T-helper 1 cell treated with Interleukin-12 subunit alpha and Interleukin-12 subunit beta and Interleukin-4 antibody, amounts not matched to agents 30 μg/mL and 1 μg/mL, for 36 hours (primary cell): ENCODE results near the gene TRIM56.
A peak's percentile ranks its signal among the peaks of the same experiment; 100 is the strongest.
"Not testable (repeated sequence)": the region's sequence is repeated elsewhere in the genome, so short reads cannot be mapped to it uniquely, and the experiment has no call there.

Experiments
- H3K27ac Mint-ChIP-seq: one replicate; pipeline ENCODE4 v1.8.0; 2021; ENCODE audit warnings: mild to moderate bottlenecking, mixed read lengths
- H3K27me3 Mint-ChIP-seq: one replicate; pipeline ENCODE4 v1.8.0; 2021; ENCODE audit warnings: low read depth, mixed read lengths
- H3K36me3 Mint-ChIP-seq: one replicate; pipeline ENCODE4 v1.8.0; 2021; ENCODE audit warnings: low read depth, mixed read lengths
- H3K4me1 Mint-ChIP-seq: one replicate; pipeline ENCODE4 v1.8.0; 2021; ENCODE audit warnings: low read depth, mixed read lengths
- H3K4me3 Mint-ChIP-seq: one replicate; pipeline ENCODE4 v1.8.0; 2021; ENCODE audit warnings: mild to moderate bottlenecking, moderate library complexity, mixed read lengths
- H3K9me3 Mint-ChIP-seq: one replicate; pipeline ENCODE4 v1.8.0; 2021; ENCODE audit warnings: mixed read lengths

Gene TRIM56

DNA sequence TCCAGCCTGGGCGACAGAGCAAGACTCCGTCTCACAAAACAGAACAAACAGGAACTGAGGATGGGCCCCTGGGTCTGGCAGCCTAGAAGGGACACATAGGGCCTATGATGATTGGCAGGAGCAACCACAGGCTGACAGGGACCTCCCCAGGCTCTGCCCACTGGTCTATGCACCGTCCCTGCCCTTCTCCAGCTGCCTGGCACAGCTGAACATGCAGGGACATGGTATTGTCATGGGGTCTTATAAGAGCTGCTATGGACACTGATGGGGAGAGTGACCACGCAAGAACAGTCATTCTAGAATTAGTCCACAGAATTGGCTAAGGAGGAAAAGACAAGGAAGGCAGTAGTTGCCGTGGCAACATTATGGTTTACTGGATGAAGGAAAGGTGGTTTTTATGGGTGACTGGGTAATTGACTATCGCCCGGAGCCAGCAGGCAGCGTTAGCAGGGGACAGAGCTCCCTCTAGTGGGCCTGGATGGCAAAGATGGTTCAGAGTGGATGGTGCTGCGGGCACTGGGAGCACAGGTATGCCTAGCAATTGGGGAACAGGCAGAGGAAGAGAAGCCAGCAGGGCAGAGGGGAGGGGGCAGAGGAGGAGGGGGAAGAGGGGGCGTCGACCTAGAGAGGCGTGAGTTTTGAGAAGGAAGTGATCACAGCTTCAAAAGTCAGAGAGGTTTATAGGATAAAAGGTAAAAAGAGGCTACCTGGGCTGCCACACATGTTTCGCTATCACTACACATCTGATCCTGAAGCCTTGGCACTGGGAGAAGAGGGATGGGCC lies 7.8 kb upstream of the TRIM56 start:
- H3K27ac Mint-ChIP-seq = no peak overlapping the region
- H3K4me1 Mint-ChIP-seq = peaks cover 7% of the 10 kb centered on the region
- no peaks in the 10 kb centered on the region for H3K36me3 Mint-ChIP-seq
- H3K4me3 Mint-ChIP-seq = no peak overlapping the region
- peaks cover 20% of the 10 kb centered on the region for H3K27me3 Mint-ChIP-seq
- H3K9me3 Mint-ChIP-seq = no peaks in the 10 kb centered on the region

DNA sequence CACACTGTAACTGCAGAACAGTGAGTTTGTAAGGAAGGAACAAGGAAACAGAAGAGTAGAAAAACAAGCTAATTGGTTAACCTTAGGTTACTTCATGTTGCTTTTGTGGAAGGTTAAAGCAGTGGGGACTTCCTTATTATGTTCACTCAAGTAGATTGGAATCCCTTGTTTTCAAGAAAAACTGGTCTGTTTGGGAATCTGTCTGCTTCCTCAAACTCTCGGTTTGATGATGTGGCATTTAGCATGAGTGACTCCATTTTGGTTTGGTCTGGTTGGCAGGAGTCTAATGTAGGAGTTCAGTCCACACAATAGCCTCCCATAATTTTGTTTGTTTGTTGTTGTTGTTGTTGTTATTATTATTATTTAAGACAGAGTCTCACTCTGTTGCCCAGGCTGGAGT lies 3.8 kb upstream of the TRIM56 start:
- peaks cover 12% of the 10 kb centered on the region for H3K4me1 Mint-ChIP-seq
- H3K27me3 Mint-ChIP-seq = peaks cover 4% of the 10 kb centered on the region
- no peaks in the 10 kb centered on the region for H3K9me3 Mint-ChIP-seq
- H3K4me3 Mint-ChIP-seq = no peak overlapping the region
- peaks cover 4% of the 10 kb centered on the region for H3K36me3 Mint-ChIP-seq
- no peak overlapping the region for H3K27ac Mint-ChIP-seq

DNA sequence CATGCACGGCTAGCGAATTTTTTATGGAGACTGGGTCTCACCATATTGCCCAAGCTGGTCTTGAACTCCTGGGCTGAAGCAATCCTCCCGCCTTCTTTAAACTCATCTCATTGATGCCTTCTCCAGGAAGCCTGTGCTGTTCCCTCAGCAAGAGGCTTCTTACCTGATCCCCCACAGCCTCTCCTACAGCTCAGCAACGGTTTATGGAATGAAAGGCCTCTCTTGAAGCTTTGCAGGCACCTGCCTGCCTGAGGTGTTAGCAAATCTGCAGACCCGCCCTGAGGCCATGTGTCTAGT lies 468 bp upstream of the TRIM56 start:
- H3K36me3 Mint-ChIP-seq = peaks cover 13% of the 10 kb centered on the region
- H3K9me3 Mint-ChIP-seq = no peaks in the 10 kb centered on the region
- H3K4me3 Mint-ChIP-seq = peak overlapping the region; percentile 99
- no peaks in the 10 kb centered on the region for H3K27me3 Mint-ChIP-seq
- peak overlapping the region; percentile 98 for H3K27ac Mint-ChIP-seq
- peaks cover 13% of the 10 kb centered on the region for H3K4me1 Mint-ChIP-seq

- H3K4me3 Mint-ChIP-seq = no peak overlapping the region
- H3K9me3 Mint-ChIP-seq = no peaks in the 10 kb centered on the region
- H3K36me3 Mint-ChIP-seq = peaks cover 21% of the 10 kb centered on the region
- H3K4me1 Mint-ChIP-seq = peaks cover 17% of the 10 kb centered on the region
- H3K27me3 Mint-ChIP-seq = no peaks in the 10 kb centered on the region
- no peak overlapping the region for H3K27ac Mint-ChIP-seq
Observed at GRCh38 chr7:101087334-101088068, 2.2 kb downstream of the TRIM56 start.

- Mint-ChIP-seq H3K36me3 (peaks cover 21% of the 10 kb centered on the region), H3K4me1 (peaks cover 17% of the 10 kb centered on the region)
Observed at GRCh38 chr7:101088069-101088425, 2.8 kb downstream of the TRIM56 start.

DNA sequence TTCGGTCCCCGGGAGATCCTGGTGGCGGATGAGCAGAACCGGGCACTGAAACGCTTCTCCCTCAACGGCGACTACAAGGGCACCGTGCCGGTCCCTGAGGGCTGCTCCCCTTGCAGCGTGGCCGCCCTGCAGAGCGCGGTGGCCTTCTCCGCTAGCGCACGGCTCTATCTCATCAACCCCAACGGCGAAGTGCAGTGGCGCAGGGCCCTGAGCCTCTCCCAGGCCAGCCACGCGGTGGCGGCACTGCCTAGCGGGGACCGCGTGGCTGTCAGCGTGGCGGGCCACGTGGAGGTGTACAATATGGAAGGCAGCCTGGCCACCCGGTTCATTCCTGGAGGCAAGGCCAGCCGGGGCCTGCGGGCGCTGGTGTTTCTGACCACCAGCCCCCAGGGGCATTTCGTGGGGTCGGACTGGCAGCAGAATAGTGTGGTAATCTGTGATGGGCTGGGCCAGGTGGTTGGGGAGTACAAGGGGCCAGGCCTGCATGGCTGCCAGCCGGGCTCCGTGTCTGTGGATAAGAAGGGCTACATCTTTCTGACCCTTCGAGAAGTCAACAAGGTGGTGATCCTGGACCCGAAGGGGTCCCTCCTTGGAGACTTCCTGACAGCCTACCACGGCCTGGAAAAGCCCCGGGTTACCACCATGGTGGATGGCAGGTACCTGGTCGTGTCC lies 3.7 kb downstream of the TRIM56 start:
- peaks cover 19% of the 10 kb centered on the region for H3K4me1 Mint-ChIP-seq
- H3K4me3 Mint-ChIP-seq = no peak overlapping the region
- peaks cover 23% of the 10 kb centered on the region for H3K36me3 Mint-ChIP-seq

More at GRCh38 chr7:101088069-101088425, 2.8 kb downstream of the TRIM56 start:
- Mint-ChIP-seq H3K4me3 (no peak overlapping the region), H3K27ac (no peak overlapping the region), H3K9me3 (no peaks in the 10 kb centered on the region), H3K27me3 (no peaks in the 10 kb centered on the region)

DNA sequence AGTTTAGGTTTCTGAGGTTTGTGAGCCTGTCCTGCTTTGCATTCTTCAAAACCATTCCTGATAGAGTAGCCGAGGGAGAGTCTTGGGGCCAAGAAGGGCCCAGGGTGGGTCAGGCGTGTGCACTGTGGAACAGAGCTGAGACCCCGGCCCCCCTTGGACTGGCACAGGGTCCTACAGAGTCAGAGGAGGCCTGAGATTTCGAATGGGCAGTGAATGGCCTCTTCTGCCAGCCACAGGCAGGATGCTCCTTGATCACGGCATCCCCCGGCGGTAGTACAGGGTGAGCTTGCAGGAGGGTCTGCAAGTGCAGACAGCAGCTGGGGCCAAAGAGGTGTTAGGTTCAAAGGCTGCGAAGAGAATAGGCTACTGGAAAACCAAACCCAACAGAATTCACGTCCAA lies 4.6 kb downstream of the TRIM56 start:
- peaks cover 21% of the 10 kb centered on the region for H3K4me1 Mint-ChIP-seq
- peaks cover 26% of the 10 kb centered on the region for H3K36me3 Mint-ChIP-seq
- no peak overlapping the region for H3K4me3 Mint-ChIP-seq
- H3K27ac Mint-ChIP-seq = no peak overlapping the region
- no peaks in the 10 kb centered on the region for H3K27me3 Mint-ChIP-seq
- no peaks in the 10 kb centered on the region for H3K9me3 Mint-ChIP-seq

More for the DNA sequence above, 3.7 kb downstream of the TRIM56 start:
- Mint-ChIP-seq H3K27ac (no peak overlapping the region), H3K9me3 (no peaks in the 10 kb centered on the region), H3K27me3 (no peaks in the 10 kb centered on the region)

DNA sequence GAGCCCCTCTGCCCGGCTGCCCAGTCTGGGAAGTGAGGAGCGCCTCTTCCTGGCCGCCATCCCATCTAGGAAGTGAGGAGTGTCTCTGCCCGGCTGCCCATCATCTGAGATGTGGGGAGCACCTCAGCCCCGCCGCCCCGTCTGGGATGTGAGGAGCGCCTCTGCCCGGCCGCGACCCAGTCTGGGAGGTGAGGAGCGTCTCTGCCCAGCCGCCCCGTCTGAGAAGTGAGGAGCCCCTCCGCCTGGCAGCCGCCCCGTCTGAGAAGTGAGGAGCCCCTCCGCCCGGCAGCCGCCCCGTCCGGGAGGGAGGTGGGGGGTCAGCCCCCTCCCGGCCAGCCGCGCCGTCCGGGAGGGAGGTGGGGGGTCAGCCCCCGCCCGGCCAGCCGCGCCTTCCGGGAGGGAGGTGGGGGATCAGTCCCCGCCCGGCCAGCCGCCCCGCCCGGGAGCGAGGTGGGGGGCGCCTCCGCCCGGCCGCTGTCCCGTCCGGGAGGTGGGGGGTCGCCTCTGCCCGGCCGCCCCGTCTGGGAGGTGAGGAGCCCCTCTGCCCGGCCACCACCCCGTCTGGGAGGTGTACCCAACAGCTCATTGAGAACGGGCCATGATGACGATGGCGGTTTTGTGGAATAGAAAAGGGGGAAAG lies 7.1 kb downstream of the TRIM56 start:
- Mint-ChIP-seq H3K36me3 (peaks cover 22% of the 10 kb centered on the region), H3K4me1 (peaks cover 17% of the 10 kb centered on the region)
- not testable (repeated sequence) for H3K27me3 Mint-ChIP-seq, H3K9me3 Mint-ChIP-seq, H3K4me3 Mint-ChIP-seq, H3K27ac Mint-ChIP-seq

DNA sequence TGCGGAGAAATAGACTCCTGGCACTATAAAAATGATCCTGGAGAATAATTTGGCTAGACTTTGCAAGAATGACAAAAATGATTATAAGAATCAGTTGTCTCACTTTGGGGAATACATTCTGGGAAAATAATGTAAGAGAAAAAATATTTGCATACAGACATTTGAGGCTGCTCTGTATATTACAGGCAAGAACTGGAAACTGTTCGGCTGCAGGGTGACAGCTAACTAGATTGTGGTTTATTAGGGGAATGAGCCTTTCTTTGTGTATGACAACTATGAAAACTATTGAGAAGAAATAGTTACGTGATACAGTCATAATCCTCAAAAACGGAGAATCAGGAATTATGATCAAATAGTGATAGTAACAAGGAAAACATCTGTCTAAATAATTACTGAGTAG lies 8.6 kb downstream of the TRIM56 start:
- Mint-ChIP-seq H3K9me3 (no peaks in the 10 kb centered on the region), H3K4me1 (peaks cover 17% of the 10 kb centered on the region), H3K27me3 (no peaks in the 10 kb centered on the region), H3K27ac (no peak overlapping the region), H3K4me3 (no peak overlapping the region), H3K36me3 (peaks cover 20% of the 10 kb centered on the region)

DNA sequence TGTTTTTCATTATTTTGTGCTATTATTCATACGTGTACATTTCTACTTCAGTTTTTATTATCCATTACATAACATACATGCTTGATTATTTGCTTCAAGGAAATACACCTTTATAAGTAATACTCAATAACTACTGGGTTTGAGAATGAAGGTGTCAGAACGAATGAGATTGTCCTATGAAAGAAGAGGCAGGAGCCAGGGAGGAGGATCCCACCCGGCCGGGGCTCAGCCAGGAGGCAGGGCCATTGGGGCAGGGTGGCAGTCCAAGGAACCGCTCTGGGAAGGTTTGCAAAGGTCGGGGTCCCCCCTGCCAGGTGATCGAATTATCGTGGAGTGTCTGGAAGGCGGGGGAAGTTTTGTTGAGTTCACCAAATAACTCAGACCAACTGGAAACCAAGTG lies 9.1 kb downstream of the TRIM56 start:
- Mint-ChIP-seq H3K4me1 (peaks cover 15% of the 10 kb centered on the region), H3K9me3 (no peaks in the 10 kb centered on the region), H3K4me3 (no peak overlapping the region), H3K27ac (no peak overlapping the region), H3K27me3 (no peaks in the 10 kb centered on the region), H3K36me3 (peaks cover 19% of the 10 kb centered on the region)

DNA sequence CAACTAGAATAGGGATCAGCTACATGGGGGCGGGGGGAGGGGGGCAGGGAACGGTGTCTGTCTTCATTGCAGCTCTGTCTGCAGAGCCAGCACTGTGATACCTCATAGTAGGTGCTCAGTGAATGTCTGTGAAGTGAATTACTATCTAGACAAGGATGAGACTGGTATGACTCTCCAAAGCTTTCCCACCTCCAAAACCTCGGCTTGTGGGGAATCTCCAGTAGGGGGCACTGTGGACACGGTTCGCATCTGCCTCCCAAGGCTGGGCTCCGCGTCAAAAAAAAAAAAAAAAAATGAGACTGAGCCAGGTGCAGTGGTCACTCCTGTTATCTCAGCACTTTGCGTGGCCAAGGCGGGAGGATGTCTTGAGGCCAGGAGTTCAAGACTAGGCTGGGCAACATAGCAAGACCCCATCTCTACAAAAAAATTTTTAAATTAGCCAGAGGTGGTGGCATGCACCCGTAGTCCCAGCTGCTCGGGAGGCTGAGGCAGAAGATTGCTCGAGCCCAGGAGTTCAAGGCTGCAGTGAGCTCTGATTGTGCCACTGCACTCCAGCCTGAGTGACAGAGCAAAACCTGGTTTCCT lies 9.6 kb downstream of the TRIM56 start:
- no peaks in the 10 kb centered on the region for H3K9me3 Mint-ChIP-seq
- H3K36me3 Mint-ChIP-seq = peaks cover 14% of the 10 kb centered on the region
- no peak overlapping the region for H3K4me3 Mint-ChIP-seq
- H3K27ac Mint-ChIP-seq = no peak overlapping the region
- H3K27me3 Mint-ChIP-seq = peaks cover 2% of the 10 kb centered on the region
- H3K4me1 Mint-ChIP-seq = peaks cover 15% of the 10 kb centered on the region

GRCh38 chr7:101096331-101096956 lies 11.2 kb downstream of the TRIM56 start:
- Mint-ChIP-seq H3K4me1 (peaks cover 10% of the 10 kb centered on the region), H3K36me3 (peaks cover 9% of the 10 kb centered on the region), H3K4me3 (no peak overlapping the region), H3K27ac (no peak overlapping the region), H3K27me3 (peaks cover 16% of the 10 kb centered on the region), H3K9me3 (no peaks in the 10 kb centered on the region)

GRCh38 chr7:101096957-101097347 lies 11.7 kb downstream of the TRIM56 start:
- Mint-ChIP-seq H3K9me3 (no peaks in the 10 kb centered on the region), H3K36me3 (peaks cover 7% of the 10 kb centered on the region), H3K27ac (peak overlapping the region; percentile 17), H3K4me1 (peaks cover 10% of the 10 kb centered on the region), H3K4me3 (no peak overlapping the region), H3K27me3 (peaks cover 20% of the 10 kb centered on the region)

GRCh38 chr7:101097561-101097960 lies 12.3 kb downstream of the TRIM56 start:
- Mint-ChIP-seq H3K4me3 (no peak overlapping the region), H3K36me3 (peaks cover 7% of the 10 kb centered on the region), H3K9me3 (no peaks in the 10 kb centered on the region), H3K27ac (no peak overlapping the region), H3K27me3 (peaks cover 21% of the 10 kb centered on the region), H3K4me1 (peaks cover 10% of the 10 kb centered on the region)
